ENCODE data around the gene FIGN.

- TF ChIP-seq CTCF (IDR thresholded peaks at IDR 0.05; ENCODE audit: low read depth, low read length): no peak
- TF ChIP-seq POLR2A (IDR thresholded peaks at IDR 0.05; ENCODE audit: extremely low read depth, insufficient read length): no peak
Observed at GRCh38 chr2:163730556-163730955, 5.3 kb downstream of the FIGN start.
